ENCODE data around the gene DLGAP4. TPM values are rescaled to one million over a fixed set of nuclear protein-coding genes. Genes with fewer than 3 reads are reported as not detected.
"Not testable (repeated sequence)": the region's sequence is repeated elsewhere in the genome, so short reads cannot be mapped to it uniquely, and the experiment has no call there.

DLGAP4 gene
- total RNA-seq, 4 donors from 2014 or later: 38.6 to 193 (median 80.5) TPM

- Histone ChIP-seq H3K4me1 (peaks cover 0 to 5% of the 10 kb centered on the region in 2 donors), H3K36me3 (no peaks in the 10 kb centered on the region), H3K27me3 (no peaks in the 10 kb centered on the region), H3K27ac (no peak overlapping the region), H3K9me3 (no peaks in the 10 kb centered on the region), H3K4me3 (no peak overlapping the region)
- intact Hi-C loops (cut with DNase I; ENCODE audit: low total_unique reads): no loop called here
- no peak for DNase-seq
- TF ChIP-seq, protein P1, sequence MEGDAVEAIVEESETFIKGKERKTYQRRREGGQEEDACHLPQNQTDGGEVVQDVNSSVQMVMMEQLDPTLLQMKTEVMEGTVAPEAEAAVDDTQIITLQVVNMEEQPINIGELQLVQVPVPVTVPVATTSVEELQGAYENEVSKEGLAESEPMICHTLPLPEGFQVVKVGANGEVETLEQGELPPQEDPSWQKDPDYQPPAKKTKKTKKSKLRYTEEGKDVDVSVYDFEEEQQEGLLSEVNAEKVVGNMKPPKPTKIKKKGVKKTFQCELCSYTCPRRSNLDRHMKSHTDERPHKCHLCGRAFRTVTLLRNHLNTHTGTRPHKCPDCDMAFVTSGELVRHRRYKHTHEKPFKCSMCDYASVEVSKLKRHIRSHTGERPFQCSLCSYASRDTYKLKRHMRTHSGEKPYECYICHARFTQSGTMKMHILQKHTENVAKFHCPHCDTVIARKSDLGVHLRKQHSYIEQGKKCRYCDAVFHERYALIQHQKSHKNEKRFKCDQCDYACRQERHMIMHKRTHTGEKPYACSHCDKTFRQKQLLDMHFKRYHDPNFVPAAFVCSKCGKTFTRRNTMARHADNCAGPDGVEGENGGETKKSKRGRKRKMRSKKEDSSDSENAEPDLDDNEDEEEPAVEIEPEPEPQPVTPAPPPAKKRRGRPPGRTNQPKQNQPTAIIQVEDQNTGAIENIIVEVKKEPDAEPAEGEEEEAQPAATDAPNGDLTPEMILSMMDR (IDR thresholded peaks at IDR 0.05): no peak
- TF ChIP-seq POLR2A (IDR thresholded peaks at IDR 0.05): no peak
Measured at GRCh38 chr20:36519012-36519719, 213.0 kb downstream of the DLGAP4 start.

- intact Hi-C loops (cut with DNase I; ENCODE audit: low total_unique reads): no loop called here
- no peak overlapping the region for H3K4me3 ChIP-seq
- no peaks in the 10 kb centered on the region for H3K27me3 ChIP-seq
- no peak for TF ChIP-seq POLR2A (IDR thresholded peaks at IDR 0.05)
- TF ChIP-seq, protein P1 (IDR thresholded peaks at IDR 0.05): no peak
- DNase-seq: no peak
- no peaks in the 10 kb centered on the region for H3K36me3 ChIP-seq
- no peaks in the 10 kb centered on the region for H3K9me3 ChIP-seq
- H3K4me1 ChIP-seq: peaks cover 0 to 5% of the 10 kb centered on the region in 2 donors
- peak overlapping the region in 1 of 2 donors; percentile 7 for H3K27ac ChIP-seq
Measured at GRCh38 chr20:36519944-36520343, 213.8 kb downstream of the DLGAP4 start.

GRCh38 chr20:36521526-36521925 lies 215.4 kb downstream of the DLGAP4 start:
- peak overlapping the region in 1 of 2 donors; percentile 50 for H3K27ac ChIP-seq
- intact Hi-C loops (cut with DNase I; ENCODE audit: low total_unique reads): no loop called here
- no peaks in the 10 kb centered on the region for H3K36me3 ChIP-seq
- TF ChIP-seq, protein P1 (IDR thresholded peaks at IDR 0.05): no peak
- no peak for TF ChIP-seq POLR2A (IDR thresholded peaks at IDR 0.05)
- no peaks in the 10 kb centered on the region for H3K4me1 ChIP-seq
- DNase-seq: no peak
- no peak overlapping the region for H3K4me3 ChIP-seq
- H3K27me3 ChIP-seq: no peaks in the 10 kb centered on the region
- H3K9me3 ChIP-seq: no peaks in the 10 kb centered on the region

DNA sequence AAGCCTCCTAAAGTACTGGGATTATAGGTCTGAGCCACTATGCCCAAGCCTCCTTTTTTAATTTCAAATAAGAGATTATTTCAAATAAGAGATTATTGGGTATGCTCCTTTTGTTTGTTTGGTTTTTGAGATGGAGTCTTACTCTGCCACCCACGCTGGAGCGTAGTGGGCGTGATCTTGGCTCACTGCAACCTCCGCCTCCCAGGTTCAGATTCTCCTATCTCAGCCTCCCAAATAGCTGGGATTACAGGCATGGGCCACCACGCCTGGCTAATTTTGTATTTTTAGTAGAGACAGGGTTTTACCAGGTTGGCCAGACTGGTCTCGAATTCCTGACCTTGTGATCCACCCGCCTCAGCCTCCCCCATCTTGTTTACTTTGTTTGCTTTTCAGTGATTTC lies 216.3 kb downstream of the DLGAP4 start:
- intact Hi-C loops (cut with DNase I; ENCODE audit: low total_unique reads); H3K27ac ChIP-seq; DNase-seq; H3K4me3 ChIP-seq; H3K27me3 ChIP-seq; H3K36me3 ChIP-seq; H3K4me1 ChIP-seq; H3K9me3 ChIP-seq: not testable (repeated sequence)

DNA sequence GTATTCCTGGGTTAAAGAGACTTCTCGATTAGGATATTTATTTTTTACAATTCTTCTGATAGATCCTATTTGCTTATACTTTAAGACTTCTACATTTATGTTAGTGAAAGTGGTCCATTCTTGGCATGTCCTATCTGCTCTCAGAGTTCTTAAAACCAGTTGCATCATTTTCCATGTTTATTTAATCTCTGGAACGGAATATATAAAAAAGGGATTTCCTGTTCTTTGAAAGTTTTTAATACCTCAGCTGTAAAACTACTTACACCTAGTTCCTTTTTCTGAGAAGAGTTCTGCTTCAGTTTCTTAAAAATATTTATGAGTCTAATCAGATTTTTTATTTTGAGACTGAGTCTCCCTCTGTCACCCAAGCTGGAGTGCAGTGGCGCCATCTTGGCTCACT lies 217.2 kb downstream of the DLGAP4 start:
- no peaks in the 10 kb centered on the region for H3K27me3 ChIP-seq
- H3K4me3 ChIP-seq: no peak overlapping the region
- TF ChIP-seq, protein P1 (IDR thresholded peaks at IDR 0.05): no peak
- no peak for TF ChIP-seq POLR2A (IDR thresholded peaks at IDR 0.05)
- intact Hi-C loops (cut with DNase I; ENCODE audit: low total_unique reads): no loop called here
- no peak overlapping the region for H3K27ac ChIP-seq
- H3K36me3 ChIP-seq: no peaks in the 10 kb centered on the region
- no peaks in the 10 kb centered on the region for H3K9me3 ChIP-seq
- no peak for DNase-seq
- H3K4me1 ChIP-seq: no peaks in the 10 kb centered on the region
